A549 (cell line): Measurements from ENCODE around the gene RAB5IF. TPM values are rescaled to one million over a fixed set of nuclear protein-coding genes. Genes with fewer than 3 reads are reported as not detected.

Experiments used
- ATAC-seq, 2 experiments: fragments of 200-7000 bp in 1 of 2; fragments of >200 bp in 1 of 2; cut with Nextera tagmentation in 1 of 2; cut with Tn5 transposase in 1 of 2; 3 replicates each; pipeline versions ENCODE4 v1.8.0 to v1.9.1; 2018 to 2020; ENCODE audit warnings: mild to moderate bottlenecking in 1 of 2, moderate library complexity in 1 of 2
- CTCF ChIA-PET: fragments of 300-600 bp; sonication (Branson Sonifier 250); formaldehyde crosslinking; extraction: SDS; loops from one replicate; lab custom pipeline; 2021; ENCODE audit warnings: antibody characterized with exemption, inconsistent platforms; lab: Yijun Ruan, JAX
- POLR2A ChIA-PET: fragments of 350-600 bp; formaldehyde crosslinking; extraction: SDS; loops from one replicate; lab custom pipeline; 2021; ENCODE audit warnings: antibody characterized with exemption, inconsistent platforms; lab: Yijun Ruan, JAX
- DNase-seq, 2 experiments: peaks; one replicate each; pipeline versions ENCODE4 v3.0.0 to v3.0.0-alpha.2; 2011 to 2016; ENCODE audit warnings: low read depth in 1 of 2, low spot score in 1 of 2
- FAIRE-seq: peaks from 2 replicates; lab custom pipeline; 2011; peaks lifted over from hg19 to GRCh38; lab: Jason Lieb, UNC
- H3K27ac ChIP-seq, 2 experiments: fragments of >200 bp; sonication (Bioruptor Twin); formaldehyde crosslinking; 3 replicates each; pipeline ENCODE4 v1.5.1; 2016 to 2017
- H3K4me1 ChIP-seq: fragments of >200 bp; sonication (Bioruptor Twin); formaldehyde crosslinking; 3 replicates; pipeline ENCODE4 v1.6.1; 2016
- H3K4me2 ChIP-seq: fragments of >200 bp; sonication (Bioruptor Twin); formaldehyde crosslinking; 3 replicates; pipeline ENCODE4 v1.6.1; 2016
- H3K4me3 ChIP-seq: fragments of >200 bp; sonication (Bioruptor Twin); formaldehyde crosslinking; 3 replicates; pipeline ENCODE4 v1.5.1; 2016
- H3K9me3 ChIP-seq: fragments of >200 bp; sonication (Bioruptor Twin); formaldehyde crosslinking; 3 replicates; pipeline ENCODE4 v1.6.1; 2016
- BHLHE40 ChIP-seq: IDR thresholded peaks from 2 replicates; pipeline ENCODE4 v1.6.1; 2012; ENCODE audit warnings: low read depth, low read length, inconsistent platforms
- CBX2 ChIP-seq: fragments of 200-600 bp; sonication (generic); IDR thresholded peaks from 2 replicates; pipeline ENCODE4 v1.6.1; 2016; ENCODE audit warnings: low read depth, mild to moderate bottlenecking, borderline replicate concordance
- CHD4 ChIP-seq: fragments of 200-600 bp; sonication (generic); IDR thresholded peaks from 2 replicates; pipeline ENCODE4 v1.6.1; 2016; ENCODE audit warnings: antibody characterized with exemption, mild to moderate bottlenecking, borderline replicate concordance
- EP300 ChIP-seq, 2 experiments: fragments of >200 bp; sonication (Bioruptor Twin); formaldehyde crosslinking; IDR thresholded peaks; 2 replicates in 1 of 2; 3 replicates in 1 of 2; pipeline ENCODE4 v1.6.1; 2016 to 2017
- ESRRA ChIP-seq: fragments of 150-350 bp; IDR thresholded peaks from 2 replicates; pipeline ENCODE4 v1.6.1; 2014; ENCODE audit warnings: mild to moderate bottlenecking, low read length, borderline replicate concordance
- FOSL2 ChIP-seq, 2 experiments: fragments of 450-650 bp in 1 of 2; fragments of >200 bp in 1 of 2; sonication (Bioruptor Twin) in 1 of 2; formaldehyde crosslinking; IDR thresholded peaks; 2 replicates each; pipeline versions ENCODE4 v1.5.0 to v1.6.1; 2016 to 2020; ENCODE audit warnings: mild to moderate bottlenecking in 1 of 2, moderate library complexity in 1 of 2
- GATA3 ChIP-seq: IDR thresholded peaks from 2 replicates; pipeline ENCODE4 v1.6.1; 2012; ENCODE audit warnings: borderline replicate concordance
- HDAC2 ChIP-seq: fragments of 200-600 bp; sonication (generic); IDR thresholded peaks from 2 replicates; pipeline ENCODE4 v1.6.1; 2016
- HOXB13 ChIP-seq: fragments of 250-450 bp; sonication (Bioruptor Pico); IDR thresholded peaks from 2 replicates; pipeline ENCODE4 v1.5.0; 2020; ENCODE audit warnings: low read depth, mild to moderate bottlenecking, moderate library complexity
- HOXB5 ChIP-seq: fragments of 250-450 bp; sonication (Bioruptor Pico); IDR thresholded peaks from 2 replicates; pipeline ENCODE4 v1.5.0; 2020; ENCODE audit warnings: mild to moderate bottlenecking, moderate library complexity
- JUNB ChIP-seq: fragments of >200 bp; sonication (Bioruptor Twin); formaldehyde crosslinking; IDR thresholded peaks from 2 replicates; pipeline ENCODE4 v1.6.1; 2016
- KDM5A ChIP-seq: fragments of 200-600 bp; sonication (generic); IDR thresholded peaks from 2 replicates; pipeline ENCODE4 v1.6.1; 2016; ENCODE audit warnings: antibody characterized with exemption, mild to moderate bottlenecking
- MAX ChIP-seq: IDR thresholded peaks from 2 replicates; pipeline ENCODE4 v1.6.1; 2012
- NFE2L2 ChIP-seq: fragments of 150-350 bp; conservative IDR thresholded peaks from 2 replicates; pipeline ENCODE4 v1.6.1; 2014; ENCODE audit warnings: low read length
- NR3C1 ChIP-seq: fragments of >200 bp; sonication (Bioruptor Twin); formaldehyde crosslinking; IDR thresholded peaks from 3 replicates; pipeline ENCODE4 v1.6.1; 2017
- PHF8 ChIP-seq: fragments of 200-600 bp; sonication (generic); IDR thresholded peaks from 2 replicates; pipeline ENCODE4 v1.6.1; 2016; ENCODE audit warnings: low read depth, mild to moderate bottlenecking, antibody characterized with exemption, moderate library complexity, borderline replicate concordance
- RCOR1 ChIP-seq: fragments of 150-350 bp; IDR thresholded peaks from 2 replicates; pipeline ENCODE4 v1.6.1; 2014; ENCODE audit warnings: antibody characterized with exemption, low read length, low read depth
- SMC3 ChIP-seq: fragments of >200 bp; sonication (Bioruptor Twin); formaldehyde crosslinking; IDR thresholded peaks from 3 replicates; pipeline ENCODE4 v1.6.1; 2018; ENCODE audit warnings: inconsistent platforms
- TP53 ChIP-seq: fragments of 250-450 bp; sonication (Bioruptor Pico); IDR thresholded peaks from 2 replicates; pipeline ENCODE4 v1.5.0; 2021; ENCODE audit warnings: mild to moderate bottlenecking, moderate library complexity
- USF2 ChIP-seq: fragments of 450-650 bp; IDR thresholded peaks from 2 replicates; pipeline ENCODE4 v1.6.1; 2014; ENCODE audit warnings: antibody characterized with exemption
- ZFP36 ChIP-seq: fragments of 450-650 bp; IDR thresholded peaks from 2 replicates; pipeline ENCODE4 v1.6.1; 2014; ENCODE audit warnings: borderline replicate concordance; ENCODE audit not compliant: partially characterized antibody
- WGBS: methylation state at CpG from one replicate; pipeline ENCODE4 v1.1.6; 2017; ENCODE audit errors: missing lambda C conversion rate; 5-methylcytosine and 5-hydroxymethylcytosine counted together
- polyA plus RNA-seq, 4 experiments: library from polyadenylated mRNA; depleted of rRNA in 3 of 4; stranded (reverse); fragments of >200 nt; fragmentation: RNase III in 1 of 4; extraction: RNeasy Plus Mini Kit Qiagen cat#74134 plus additional on column Dnase treatment in 1 of 4; gene quantifications; 2 replicates in 3 of 4; 3 replicates in 1 of 4; pipeline ENCODE4 v1.2.3, GENCODE V29; 2011 to 2017
- TF ChIP-seq, protein P1 (sequence below): fragments of 250-450 bp; sonication (Bioruptor Pico); IDR thresholded peaks from 2 replicates; pipeline ENCODE4 v1.5.0; 2020; ENCODE audit warnings: low read depth, mild to moderate bottlenecking, moderate library complexity
- TF ChIP-seq, protein P2 (sequence below): fragments of 200-600 bp; sonication (generic); IDR thresholded peaks from 2 replicates; pipeline ENCODE4 v1.6.1; 2016; ENCODE audit warnings: antibody characterized with exemption, mild to moderate bottlenecking, moderate library complexity
- TF ChIP-seq, protein P3 (sequence below): IDR thresholded peaks from 2 replicates; pipeline ENCODE4 v1.6.1; 2012
- TF ChIP-seq, protein P4 (sequence below): fragments of >200 bp; sonication (Bioruptor Twin); formaldehyde crosslinking; IDR thresholded peaks from 2 replicates; pipeline ENCODE4 v1.6.1; 2016

Gene RAB5IF
- polyA plus RNA-seq, 2 of the 4 experiments (the other 2 are of a cell fraction): 246 to 345 TPM

DNA sequence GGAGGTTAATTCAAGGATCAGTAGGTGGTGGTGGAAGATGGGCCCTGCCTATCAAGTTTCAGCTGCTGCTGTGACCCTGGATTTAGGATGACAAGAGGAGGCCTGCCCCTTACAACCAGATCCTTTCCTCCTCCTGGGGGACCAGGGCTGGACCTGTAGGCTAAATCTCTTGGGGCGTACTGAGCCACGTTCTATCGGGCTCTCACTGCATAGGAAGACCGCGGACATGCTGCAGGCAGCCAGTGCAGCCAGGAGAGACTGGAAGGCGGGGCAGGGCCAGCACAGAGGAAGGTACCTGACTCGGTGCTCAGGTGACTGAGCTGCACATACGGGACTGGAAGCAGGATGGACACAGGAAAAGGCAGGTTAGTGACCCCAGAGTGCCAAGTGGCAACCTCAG is 48.9 kb downstream of the RAB5IF start:
- DNase-seq (no peak), ATAC-seq (no peak), FAIRE-seq (no peak)
- Histone ChIP-seq H3K4me3 (no peak overlapping the region), H3K9me3 (no peaks in the 10 kb centered on the region), H3K4me2 (no peak overlapping the region), H3K4me1 (no peaks in the 10 kb centered on the region), H3K27ac (no peak overlapping the region)
- 92% methylated on average over 7 of the region's 8 CpGs for WGBS
- POLR2A ChIA-PET: no interaction called here
- no peak for TF ChIP-seq SMC3
- TF ChIP-seq TP53: no peak
- TF ChIP-seq NR3C1: no peak
- no peak for TF ChIP-seq JUNB
- TF ChIP-seq HOXB5 (CRISPR knock-in tag): no peak
- TF ChIP-seq, protein P1, sequence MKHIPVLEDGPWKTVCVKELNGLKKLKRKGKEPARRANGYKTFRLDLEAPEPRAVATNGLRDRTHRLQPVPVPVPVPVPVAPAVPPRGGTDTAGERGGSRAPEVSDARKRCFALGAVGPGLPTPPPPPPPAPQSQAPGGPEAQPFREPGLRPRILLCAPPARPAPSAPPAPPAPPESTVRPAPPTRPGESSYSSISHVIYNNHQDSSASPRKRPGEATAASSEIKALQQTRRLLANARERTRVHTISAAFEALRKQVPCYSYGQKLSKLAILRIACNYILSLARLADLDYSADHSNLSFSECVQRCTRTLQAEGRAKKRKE: no peak
- TF ChIP-seq RCOR1: no peak
- no peak for TF ChIP-seq HDAC2
- no peak for TF ChIP-seq CHD4
- no peak for TF ChIP-seq PHF8
- TF ChIP-seq ESRRA: no peak
- TF ChIP-seq USF2: no peak
- TF ChIP-seq KDM5A: no peak
- no peak for TF ChIP-seq ZFP36
- no peak for TF ChIP-seq HOXB13
- no peak for TF ChIP-seq BHLHE40
- CTCF ChIA-PET: interaction anchor here (1.3 to 1.5 kb wide), 2 partner anchors 97 to 100 kb away, joined by 5 read pairs; no protein-coding TSS in a partner anchor

- Histone ChIP-seq H3K9me3 (no peaks in the 10 kb centered on the region), H3K27ac (no peak overlapping the region), H3K4me2 (no peak overlapping the region)
- ChIA-PET POLR2A (no interaction called here), CTCF (interaction anchor here (1.3 to 1.6 kb wide), 3 partner anchors 11 to 100 kb away, joined by 5 to 7 read pairs (median 5); no protein-coding TSS in a partner anchor)
- WGBS: 93% methylated on average over 3 of the region's 3 CpGs
- DNase-seq: no peak
- ATAC-seq: no peak
- TF ChIP-seq, protein P2, sequence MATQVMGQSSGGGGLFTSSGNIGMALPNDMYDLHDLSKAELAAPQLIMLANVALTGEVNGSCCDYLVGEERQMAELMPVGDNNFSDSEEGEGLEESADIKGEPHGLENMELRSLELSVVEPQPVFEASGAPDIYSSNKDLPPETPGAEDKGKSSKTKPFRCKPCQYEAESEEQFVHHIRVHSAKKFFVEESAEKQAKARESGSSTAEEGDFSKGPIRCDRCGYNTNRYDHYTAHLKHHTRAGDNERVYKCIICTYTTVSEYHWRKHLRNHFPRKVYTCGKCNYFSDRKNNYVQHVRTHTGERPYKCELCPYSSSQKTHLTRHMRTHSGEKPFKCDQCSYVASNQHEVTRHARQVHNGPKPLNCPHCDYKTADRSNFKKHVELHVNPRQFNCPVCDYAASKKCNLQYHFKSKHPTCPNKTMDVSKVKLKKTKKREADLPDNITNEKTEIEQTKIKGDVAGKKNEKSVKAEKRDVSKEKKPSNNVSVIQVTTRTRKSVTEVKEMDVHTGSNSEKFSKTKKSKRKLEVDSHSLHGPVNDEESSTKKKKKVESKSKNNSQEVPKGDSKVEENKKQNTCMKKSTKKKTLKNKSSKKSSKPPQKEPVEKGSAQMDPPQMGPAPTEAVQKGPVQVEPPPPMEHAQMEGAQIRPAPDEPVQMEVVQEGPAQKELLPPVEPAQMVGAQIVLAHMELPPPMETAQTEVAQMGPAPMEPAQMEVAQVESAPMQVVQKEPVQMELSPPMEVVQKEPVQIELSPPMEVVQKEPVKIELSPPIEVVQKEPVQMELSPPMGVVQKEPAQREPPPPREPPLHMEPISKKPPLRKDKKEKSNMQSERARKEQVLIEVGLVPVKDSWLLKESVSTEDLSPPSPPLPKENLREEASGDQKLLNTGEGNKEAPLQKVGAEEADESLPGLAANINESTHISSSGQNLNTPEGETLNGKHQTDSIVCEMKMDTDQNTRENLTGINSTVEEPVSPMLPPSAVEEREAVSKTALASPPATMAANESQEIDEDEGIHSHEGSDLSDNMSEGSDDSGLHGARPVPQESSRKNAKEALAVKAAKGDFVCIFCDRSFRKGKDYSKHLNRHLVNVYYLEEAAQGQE: no peak
- TF ChIP-seq EP300 (IDR thresholded peaks at IDR 0.05) (no peak), HOXB5 (CRISPR knock-in tag) (no peak), FOSL2 (IDR thresholded peaks at IDR 0.05) (no peak), FOSL2 (CRISPR knock-in tag; IDR thresholded peaks at IDR 0.05) (no peak), HDAC2 (no peak)
- TF ChIP-seq, all 56 proteins: peak for 0
- FAIRE-seq: no peak
- Histone ChIP-seq H3K4me1 (no peaks in the 10 kb centered on the region), H3K4me3 (no peak overlapping the region)
These were observed 49.4 kb downstream of the RAB5IF start for GRCh38 chr20:36655004-36655403.

DNA sequence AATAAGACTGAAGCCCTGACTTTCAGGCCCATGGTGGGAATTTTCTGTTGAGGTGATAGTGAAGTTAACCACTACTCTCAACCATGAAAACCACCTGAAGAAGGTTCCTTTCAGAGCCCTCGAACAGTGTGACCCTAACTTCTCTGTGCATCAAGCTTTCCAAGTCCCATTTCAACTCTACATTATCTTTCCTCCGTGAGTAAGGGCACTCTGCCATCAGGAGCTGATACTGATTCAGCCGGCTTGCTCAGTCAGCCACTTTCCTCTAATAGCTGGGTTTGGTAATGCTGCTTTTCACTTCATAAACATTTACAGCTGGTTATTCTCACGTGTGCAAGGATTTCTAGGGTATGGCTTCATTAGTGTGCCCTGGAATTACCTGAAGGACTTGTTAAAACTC is 51.2 kb downstream of the RAB5IF start:
- H3K4me2 ChIP-seq: no peak overlapping the region
- H3K27ac ChIP-seq: no peak overlapping the region
- 81% methylated on average over 4 of the region's 4 CpGs for WGBS
- POLR2A ChIA-PET: no interaction called here
- ATAC-seq (no peak), FAIRE-seq (no peak)
- H3K4me3 ChIP-seq: no peak overlapping the region
- TF ChIP-seq, protein P3, sequence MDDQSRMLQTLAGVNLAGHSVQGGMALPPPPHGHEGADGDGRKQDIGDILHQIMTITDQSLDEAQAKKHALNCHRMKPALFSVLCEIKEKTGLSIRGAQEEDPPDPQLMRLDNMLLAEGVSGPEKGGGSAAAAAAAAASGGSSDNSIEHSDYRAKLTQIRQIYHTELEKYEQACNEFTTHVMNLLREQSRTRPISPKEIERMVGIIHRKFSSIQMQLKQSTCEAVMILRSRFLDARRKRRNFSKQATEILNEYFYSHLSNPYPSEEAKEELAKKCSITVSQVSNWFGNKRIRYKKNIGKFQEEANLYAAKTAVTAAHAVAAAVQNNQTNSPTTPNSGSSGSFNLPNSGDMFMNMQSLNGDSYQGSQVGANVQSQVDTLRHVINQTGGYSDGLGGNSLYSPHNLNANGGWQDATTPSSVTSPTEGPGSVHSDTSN: no peak
- no peak for TF ChIP-seq BHLHE40
- no peak for TF ChIP-seq CBX2
- TF ChIP-seq MAX: no peak
- TF ChIP-seq, protein P4, sequence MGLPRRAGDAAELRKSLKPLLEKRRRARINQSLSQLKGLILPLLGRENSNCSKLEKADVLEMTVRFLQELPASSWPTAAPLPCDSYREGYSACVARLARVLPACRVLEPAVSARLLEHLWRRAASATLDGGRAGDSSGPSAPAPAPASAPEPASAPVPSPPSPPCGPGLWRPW: no peak
- TF ChIP-seq JUNB: no peak
- no peak for TF ChIP-seq NFE2L2
- TF ChIP-seq USF2: no peak
- no peak for TF ChIP-seq GATA3
- no peak for TF ChIP-seq CHD4
- TF ChIP-seq, all 56 proteins: peak for 0
- CTCF ChIA-PET: interaction anchor here (1.7 to 1.8 kb wide), 2 partner anchors 10 to 98 kb away, joined by 4 to 6 read pairs; no protein-coding TSS in a partner anchor
- no peaks in the 10 kb centered on the region for H3K4me1 ChIP-seq
- H3K9me3 ChIP-seq: no peaks in the 10 kb centered on the region
- DNase-seq: no peak
